Activated T-cell treated with anti-CD3 and anti-CD28 coated beads, Interleukin-2, amount 50 U/mL, for 48 hours (primary cell): ENCODE measurements around the gene GABRD.

Source experiments
- DNase-seq, 2 experiments: peaks; one replicate each; pipeline ENCODE4 v3.0.0-alpha.2; 2020

The GABRD gene

DNA sequence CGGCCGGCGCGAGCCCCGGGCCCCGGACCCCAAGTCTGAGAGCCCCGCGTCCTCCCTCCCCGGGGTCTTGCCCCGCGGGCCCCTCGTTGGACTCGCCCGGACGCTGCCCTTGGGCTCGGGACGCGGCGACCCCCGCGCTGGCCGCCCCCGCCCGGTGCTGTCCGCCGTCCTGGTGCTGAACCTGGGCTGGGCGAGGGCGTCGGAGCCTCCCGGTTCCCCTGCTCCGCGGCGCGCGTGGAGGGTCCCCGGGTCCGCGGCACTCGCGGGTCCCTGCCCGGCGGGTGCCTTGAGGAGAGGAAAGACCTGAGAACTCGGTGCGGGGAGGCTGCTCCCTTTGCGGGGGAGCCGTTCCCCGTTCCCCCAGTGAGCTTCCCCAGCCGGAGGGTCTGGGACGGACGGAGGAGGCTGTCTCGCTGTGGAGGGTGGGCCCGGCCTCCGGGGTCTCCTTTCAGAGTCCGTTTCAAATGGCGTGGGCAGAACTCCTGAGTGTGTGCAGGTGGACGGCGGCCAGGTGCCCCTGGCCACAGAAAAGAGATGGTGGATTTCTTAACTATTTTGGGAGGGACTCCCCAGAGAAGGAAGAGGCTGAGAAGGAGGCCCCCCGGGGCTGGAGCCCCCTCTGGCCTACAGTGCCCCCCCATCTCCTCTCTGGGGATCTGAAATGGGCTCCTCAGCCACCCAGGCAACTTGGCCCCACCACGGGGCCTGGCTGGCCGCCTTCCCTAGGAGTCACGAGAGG, 595 bp downstream of the GABRD start:
- DNase-seq: no peak

- DNase-seq: no peak
Observed at GRCh38 chr1:2020310-2020655, 1.1 kb downstream of the GABRD start.

GRCh38 chr1:2021550-2021949, 2.4 kb downstream of the GABRD start:
- no peak for DNase-seq

GRCh38 chr1:2022063-2022770, 3.1 kb downstream of the GABRD start:
- no peak for DNase-seq

DNA sequence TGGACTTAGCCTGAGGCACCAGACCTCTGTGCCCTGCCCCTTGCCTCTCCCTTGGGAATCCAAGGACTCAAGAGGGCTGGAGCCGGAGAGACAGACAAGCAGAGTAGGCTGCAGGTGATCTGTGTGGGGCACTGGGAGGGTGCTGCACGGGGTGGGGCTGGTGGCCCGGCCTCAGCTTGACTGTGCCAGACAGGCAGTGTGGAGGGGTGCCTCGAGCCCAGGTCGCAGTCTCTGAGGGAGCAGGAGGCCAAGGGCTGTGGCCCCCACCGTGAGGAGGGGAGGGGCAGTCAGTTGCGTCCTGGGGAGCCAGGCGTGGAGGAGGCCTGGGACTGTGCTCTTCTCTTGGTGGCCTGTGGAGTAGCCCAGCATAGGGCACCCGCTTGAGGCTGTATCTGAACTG, 4.0 kb downstream of the GABRD start:
- DNase-seq: no peak

DNA sequence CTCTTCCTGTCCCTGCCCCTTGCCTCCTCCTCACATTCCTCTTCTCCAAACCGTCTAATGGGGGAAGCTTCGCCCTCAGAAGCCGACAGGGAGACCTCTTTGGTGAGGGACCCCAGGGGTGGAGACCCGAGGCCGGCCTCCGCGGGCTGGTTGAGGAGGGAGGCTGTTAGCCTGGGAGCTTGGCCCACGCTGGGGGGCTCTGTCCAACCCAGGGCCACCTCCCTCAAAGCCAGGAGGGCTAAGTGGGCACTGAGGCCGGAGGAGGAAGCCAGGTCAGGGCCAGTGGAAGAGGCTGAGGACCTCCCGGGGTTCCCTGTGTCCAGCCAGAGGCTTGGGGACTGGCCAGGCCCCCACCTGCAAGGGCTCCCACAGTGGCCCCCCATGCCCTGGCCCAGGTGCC, 5.3 kb downstream of the GABRD start:
- DNase-seq: no peak

- DNase-seq: no peak
Observed at GRCh38 chr1:2024887-2025286, 5.7 kb downstream of the GABRD start.

DNA sequence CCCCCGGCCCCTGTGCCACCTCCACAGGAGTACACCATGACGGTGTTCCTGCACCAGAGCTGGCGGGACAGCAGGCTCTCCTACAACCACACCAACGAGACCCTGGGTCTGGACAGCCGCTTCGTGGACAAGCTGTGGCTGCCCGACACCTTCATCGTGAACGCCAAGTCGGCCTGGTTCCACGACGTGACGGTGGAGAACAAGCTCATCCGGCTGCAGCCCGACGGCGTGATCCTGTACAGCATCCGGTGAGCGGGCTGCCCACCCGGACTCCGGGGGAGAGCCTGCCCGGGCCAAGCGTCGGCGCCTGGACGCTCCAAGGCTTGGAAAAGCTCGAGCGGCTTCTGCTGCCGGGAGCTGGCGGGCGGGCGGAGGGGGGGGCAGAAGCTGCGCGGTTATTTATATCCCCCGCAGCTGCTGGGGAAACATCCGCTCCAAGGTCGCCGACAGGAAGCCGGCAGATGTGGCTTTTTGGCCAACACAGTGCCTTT, 6.4 kb downstream of the GABRD start:
- DNase-seq: no peak

DNA sequence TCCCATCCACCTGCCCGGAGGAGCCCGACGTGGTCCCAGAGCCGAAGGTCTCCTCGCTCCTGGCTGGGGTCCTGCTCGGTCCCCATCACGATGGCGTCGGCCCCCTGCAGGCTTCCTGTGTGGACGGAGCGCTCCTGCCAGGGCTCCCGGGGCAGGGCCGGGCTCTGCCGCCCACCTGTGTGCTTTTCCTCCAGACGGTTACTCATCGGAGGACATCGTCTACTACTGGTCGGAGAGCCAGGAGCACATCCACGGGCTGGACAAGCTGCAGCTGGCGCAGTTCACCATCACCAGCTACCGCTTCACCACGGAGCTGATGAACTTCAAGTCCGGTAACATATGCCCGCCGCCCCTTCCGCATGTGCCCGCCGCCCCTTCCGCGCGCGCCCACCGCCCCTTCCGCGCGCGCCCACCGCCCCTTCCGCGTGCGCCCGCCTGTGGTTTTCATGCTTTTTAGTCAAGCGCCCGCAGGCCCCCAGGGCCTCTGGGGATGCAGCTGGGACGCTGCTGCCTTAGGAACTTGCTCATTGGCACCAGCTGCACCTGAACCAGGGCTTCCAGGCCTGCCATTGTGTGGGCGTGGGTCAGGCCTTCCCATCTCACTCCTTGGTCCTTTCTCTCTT, 8.9 kb downstream of the GABRD start:
- no peak for DNase-seq

- DNase-seq: no peak
Observed at GRCh38 chr1:2028870-2029560, 9.9 kb downstream of the GABRD start.

- no peak for DNase-seq
Observed at GRCh38 chr1:2029561-2029960, 10.4 kb downstream of the GABRD start.

- DNase-seq: no peak
Observed at GRCh38 chr1:2030076-2030871, 11.1 kb downstream of the GABRD start.

GRCh38 chr1:2031546-2032540, 12.7 kb downstream of the GABRD start:
- DNase-seq: no peak

GRCh38 chr1:2032737-2033136, 13.6 kb downstream of the GABRD start:
- no peak for DNase-seq

GRCh38 chr1:2033165-2033564, 14.0 kb downstream of the GABRD start:
- DNase-seq: no peak

GRCh38 chr1:2036287-2036686, 17.1 kb downstream of the GABRD start:
- no peak for DNase-seq

- no peak for DNase-seq
Observed at GRCh38 chr1:2037314-2037979, 18.3 kb downstream of the GABRD start.

DNA sequence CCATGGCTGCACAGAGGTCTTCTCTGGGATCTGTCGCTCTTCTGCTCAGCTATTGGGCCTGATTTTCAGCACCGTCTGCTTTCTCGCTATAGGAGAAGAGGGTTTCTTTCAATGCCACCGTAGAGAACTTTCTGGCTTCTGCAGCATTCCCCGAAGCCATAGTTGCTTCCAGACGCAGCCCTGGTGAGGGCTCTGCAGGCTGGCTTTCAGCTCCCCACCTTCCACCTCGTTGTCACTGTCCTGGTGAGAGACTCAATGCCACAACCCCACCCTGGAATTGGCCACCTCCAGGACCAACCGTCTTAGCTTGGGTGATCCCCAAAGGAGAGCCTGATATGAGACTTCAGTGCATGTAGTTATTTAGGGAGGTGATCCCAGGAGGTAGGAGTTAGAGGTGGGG, 19.1 kb downstream of the GABRD start:
- DNase-seq: no peak

- DNase-seq: no peak
Observed at GRCh38 chr1:2039251-2039650, 20.1 kb downstream of the GABRD start.

- DNase-seq: no peak
Observed at GRCh38 chr1:2041305-2041704, 22.2 kb downstream of the GABRD start.

DNA sequence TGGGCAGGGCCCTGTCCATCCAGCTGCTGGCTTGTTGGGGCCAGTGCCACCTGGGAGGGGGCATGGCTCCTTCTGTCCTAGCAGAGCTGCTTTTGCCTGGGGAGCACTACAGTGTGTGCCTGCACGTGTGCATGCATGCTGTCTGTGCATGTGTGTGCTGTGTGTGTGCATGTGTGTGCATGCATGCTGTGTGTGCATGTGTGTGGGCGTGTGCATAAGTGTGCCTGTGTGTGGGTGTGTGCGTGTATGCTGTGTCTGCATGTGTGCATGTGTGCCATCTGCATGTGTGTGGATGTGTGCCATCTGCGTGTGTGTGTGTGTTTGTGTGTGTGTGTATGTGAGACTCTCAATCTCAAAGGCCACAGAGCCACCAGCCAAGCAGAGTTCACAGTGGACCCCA, 22.7 kb downstream of the GABRD start:
- DNase-seq: no peak
